Measurements from ENCODE around the gene DICER1.

DICER1 gene

GRCh38 chr14:95077345-95077744, 80.0 kb downstream of the DICER1 start:
- DNase-seq (ENCODE audit: extremely low spot score), result no peak
- POLR2A ChIA-PET, result no interaction called here
- TF ChIP-seq SUZ12 (IDR thresholded peaks at IDR 0.05), result no peak
- TF ChIP-seq NFRKB (IDR thresholded peaks at IDR 0.05), result no peak
- no peak for TF ChIP-seq FOXK2 (IDR thresholded peaks at IDR 0.05)
- TF ChIP-seq TARDBP (IDR thresholded peaks at IDR 0.05), result no peak
- no peak for TF ChIP-seq ARNT (IDR thresholded peaks at IDR 0.05)
- no peak for TF ChIP-seq LEF1 (IDR thresholded peaks at IDR 0.05; ENCODE audit: borderline replicate concordance)
- no peak for TF ChIP-seq SP1 (IDR thresholded peaks at IDR 0.05)
- CTCF ChIA-PET, result no interaction called here

DNA sequence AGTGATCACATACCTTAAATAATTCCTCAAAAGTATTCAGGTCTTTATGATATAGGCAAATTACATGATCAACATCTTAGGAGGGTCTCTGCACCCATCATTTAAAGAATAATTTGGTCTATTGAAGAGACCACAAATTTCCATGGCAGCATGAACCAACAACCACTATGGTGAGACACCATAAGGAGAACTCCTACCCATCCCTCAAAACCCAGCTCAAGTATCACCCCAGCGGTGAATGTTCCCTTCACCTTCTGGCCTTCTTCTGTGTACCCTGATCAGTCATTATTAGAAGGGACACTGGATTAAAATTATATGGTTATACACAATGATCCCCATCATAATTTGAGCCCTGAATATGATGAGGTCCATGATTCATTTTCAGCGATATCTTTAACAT, 81.5 kb downstream of the DICER1 start:
- POLR2A ChIA-PET, result no interaction called here
- no peak for DNase-seq (ENCODE audit: extremely low spot score)
- CTCF ChIA-PET, result no interaction called here
- TF ChIP-seq LEF1 (IDR thresholded peaks at IDR 0.05; ENCODE audit: borderline replicate concordance) (no peak), TARDBP (IDR thresholded peaks at IDR 0.05) (no peak), ELF4 (IDR thresholded peaks at IDR 0.05) (no peak), CTBP1 (IDR thresholded peaks at IDR 0.05; ENCODE audit: borderline replicate concordance) (no peak), HDGF (IDR thresholded peaks at IDR 0.05; ENCODE audit: borderline replicate concordance) (no peak), NFRKB (IDR thresholded peaks at IDR 0.05) (no peak), SP1 (IDR thresholded peaks at IDR 0.05) (no peak), ZNF384 (IDR thresholded peaks at IDR 0.05) (no peak), FOXK2 (IDR thresholded peaks at IDR 0.05) (no peak), FOXM1 (IDR thresholded peaks at IDR 0.05; ENCODE audit: borderline replicate concordance) (no peak), BHLHE40 (IDR thresholded peaks at IDR 0.05; ENCODE audit: borderline replicate concordance) (no peak), SUZ12 (IDR thresholded peaks at IDR 0.05) (no peak), ARNT (IDR thresholded peaks at IDR 0.05) (no peak), L3MBTL2 (conservative IDR thresholded peaks at IDR 0.05) (no peak), FOXA1 (IDR thresholded peaks at IDR 0.05) (no peak)

- CTCF ChIA-PET, result no interaction called here
- POLR2A ChIA-PET, result no interaction called here
These were observed 83.4 kb downstream of the DICER1 start for GRCh38 chr14:95073947-95074346.

DNA sequence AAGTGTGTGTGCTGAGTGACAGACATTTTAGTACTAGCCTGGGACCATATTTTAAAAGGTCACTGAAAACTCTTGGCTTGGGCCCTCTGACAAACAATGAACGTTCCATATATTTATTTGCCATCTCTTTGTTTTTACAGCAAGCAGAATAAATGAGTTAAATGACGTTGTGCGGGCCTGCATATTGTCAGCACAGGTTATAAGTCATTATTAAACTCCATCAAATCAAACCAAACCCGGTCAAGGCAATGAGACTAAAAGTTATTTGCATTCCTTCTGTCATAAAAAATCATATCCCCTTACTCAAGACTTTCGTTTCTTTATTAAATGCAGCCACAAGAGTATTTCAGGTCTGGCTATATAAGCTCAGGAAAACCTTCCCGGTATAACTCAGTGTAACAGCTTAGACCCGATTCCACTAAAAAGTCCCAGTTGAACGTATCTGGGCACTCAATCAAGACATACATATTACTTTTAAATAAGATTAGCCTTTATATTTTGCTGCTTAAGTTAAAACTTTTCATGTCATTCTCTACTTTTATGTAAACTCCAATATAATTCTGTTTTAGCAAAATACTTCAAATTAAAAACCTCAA, 84.9 kb downstream of the DICER1 start:
- POLR2A ChIA-PET, result no interaction called here
- CTCF ChIA-PET, result no interaction called here
- no peak for DNase-seq (ENCODE audit: extremely low spot score)
- TF ChIP-seq ZNF384 (IDR thresholded peaks at IDR 0.05), result no peak
- TF ChIP-seq FOXA1 (IDR thresholded peaks at IDR 0.05), result no peak
- TF ChIP-seq SP1 (IDR thresholded peaks at IDR 0.05), result no peak
- TF ChIP-seq BHLHE40 (IDR thresholded peaks at IDR 0.05; ENCODE audit: borderline replicate concordance), result no peak
- no peak for TF ChIP-seq HDGF (IDR thresholded peaks at IDR 0.05; ENCODE audit: borderline replicate concordance)
- no peak for TF ChIP-seq SUZ12 (IDR thresholded peaks at IDR 0.05)
- no peak for TF ChIP-seq LEF1 (IDR thresholded peaks at IDR 0.05; ENCODE audit: borderline replicate concordance)
- TF ChIP-seq TARDBP (IDR thresholded peaks at IDR 0.05), result no peak

More at GRCh38 chr14:95073947-95074346, 83.4 kb downstream of the DICER1 start:
- TF ChIP-seq L3MBTL2 (conservative IDR thresholded peaks at IDR 0.05), result no peak
- TF ChIP-seq ELF4 (IDR thresholded peaks at IDR 0.05), result no peak
- TF ChIP-seq FOXK2 (IDR thresholded peaks at IDR 0.05), result no peak
- no peak for TF ChIP-seq HDGF (IDR thresholded peaks at IDR 0.05; ENCODE audit: borderline replicate concordance)
- no peak for TF ChIP-seq ZNF384 (IDR thresholded peaks at IDR 0.05)
- TF ChIP-seq NFRKB (IDR thresholded peaks at IDR 0.05), result no peak
- TF ChIP-seq TARDBP (IDR thresholded peaks at IDR 0.05), result no peak
- TF ChIP-seq FOXM1 (IDR thresholded peaks at IDR 0.05; ENCODE audit: borderline replicate concordance), result no peak
- TF ChIP-seq SP1 (IDR thresholded peaks at IDR 0.05), result no peak
- TF ChIP-seq SUZ12 (IDR thresholded peaks at IDR 0.05), result no peak
- no peak for TF ChIP-seq PKNOX1 (IDR thresholded peaks at IDR 0.05)
- TF ChIP-seq FOXA1 (IDR thresholded peaks at IDR 0.05), result no peak
- no peak for TF ChIP-seq LEF1 (IDR thresholded peaks at IDR 0.05; ENCODE audit: borderline replicate concordance)
- TF ChIP-seq CTBP1 (IDR thresholded peaks at IDR 0.05; ENCODE audit: borderline replicate concordance), result no peak
- TF ChIP-seq BHLHE40 (IDR thresholded peaks at IDR 0.05; ENCODE audit: borderline replicate concordance), result no peak
- no peak for TF ChIP-seq ARNT (IDR thresholded peaks at IDR 0.05)
- no peak for DNase-seq (ENCODE audit: extremely low spot score)

- POLR2A ChIA-PET, result no interaction called here
- DNase-seq (ENCODE audit: extremely low spot score), result no peak
- TF ChIP-seq ELF4 (IDR thresholded peaks at IDR 0.05) (no peak), SUZ12 (IDR thresholded peaks at IDR 0.05) (no peak), ARNT (IDR thresholded peaks at IDR 0.05) (no peak), PKNOX1 (IDR thresholded peaks at IDR 0.05) (no peak), TARDBP (IDR thresholded peaks at IDR 0.05) (no peak), HDGF (IDR thresholded peaks at IDR 0.05; ENCODE audit: borderline replicate concordance) (no peak), FOXK2 (IDR thresholded peaks at IDR 0.05) (no peak), FOXA1 (IDR thresholded peaks at IDR 0.05) (no peak), LEF1 (IDR thresholded peaks at IDR 0.05; ENCODE audit: borderline replicate concordance) (no peak), CTBP1 (IDR thresholded peaks at IDR 0.05; ENCODE audit: borderline replicate concordance) (no peak), ZNF384 (IDR thresholded peaks at IDR 0.05) (no peak), L3MBTL2 (conservative IDR thresholded peaks at IDR 0.05) (no peak), NFRKB (IDR thresholded peaks at IDR 0.05) (no peak), BHLHE40 (IDR thresholded peaks at IDR 0.05; ENCODE audit: borderline replicate concordance) (no peak), SP1 (IDR thresholded peaks at IDR 0.05) (no peak), FOXM1 (IDR thresholded peaks at IDR 0.05; ENCODE audit: borderline replicate concordance) (no peak)
- CTCF ChIA-PET, result no interaction called here
These were observed 85.6 kb downstream of the DICER1 start for GRCh38 chr14:95071649-95072280.

- CTCF ChIA-PET, result no interaction called here
These were observed 86.4 kb downstream of the DICER1 start for GRCh38 chr14:95070748-95071435.

More at GRCh38 chr14:95070748-95071435, 86.4 kb downstream of the DICER1 start:
- TF ChIP-seq FOXK2 (IDR thresholded peaks at IDR 0.05), result no peak
- TF ChIP-seq TARDBP (IDR thresholded peaks at IDR 0.05), result no peak
- TF ChIP-seq ELF4 (IDR thresholded peaks at IDR 0.05), result no peak
- TF ChIP-seq SUZ12 (IDR thresholded peaks at IDR 0.05), result no peak
- DNase-seq (ENCODE audit: extremely low spot score), result no peak
- POLR2A ChIA-PET, result no interaction called here

Data from HEK293T (cell line).